Fibroblast of lung (primary cell): Measurements from ENCODE around the gene GRIK1.

Source experiments
- CTCF ChIP-seq, 2 donors: IDR thresholded peaks in 1 of 2; conservative IDR thresholded peaks in 1 of 2; 1 replicate in 1 of 2; 2 replicates in 1 of 2; pipeline ENCODE4 v1.5.1; 2011 to 2012; ENCODE audit warnings: low read length in 2 of 2, control low read depth in 1 of 2, inconsistent platforms in 1 of 2, low read depth in 1 of 2, mild to moderate bottlenecking in 1 of 2
- EZH2 ChIP-seq: IDR thresholded peaks from 2 replicates; pipeline ENCODE4 v1.5.1; 2012; ENCODE audit warnings: low read length, control low read depth, mild to moderate bottlenecking; ENCODE audit errors: missing control alignments

- TF ChIP-seq CTCF (conservative IDR thresholded peaks at IDR 0.05 in 1 of 2, IDR thresholded peaks at IDR 0.05 in 1 of 2; ENCODE audit: low read depth in 1 of 2, low read length in 2 of 2), result no peak
- TF ChIP-seq EZH2, result no peak
These were observed 72.0 kb downstream of the GRIK1 start for GRCh38 chr21:29867796-29868195.
